GM19463 (cell line): ENCODE measurements around the gene OR5AK2.
"Not testable (repeated sequence)": the region's sequence is repeated elsewhere in the genome, so short reads cannot be mapped to it uniquely, and the experiment has no call there.

ENCODE experiments used
- ATAC-seq: cut with Tn5 transposase; IDR thresholded peaks from one replicate; pipeline ENCODE4 v1.9.1; 2021; ENCODE audit warnings: mild to moderate bottlenecking, moderate library complexity; ENCODE audit not compliant: unreplicated experiment

Gene OR5AK2, protein sequence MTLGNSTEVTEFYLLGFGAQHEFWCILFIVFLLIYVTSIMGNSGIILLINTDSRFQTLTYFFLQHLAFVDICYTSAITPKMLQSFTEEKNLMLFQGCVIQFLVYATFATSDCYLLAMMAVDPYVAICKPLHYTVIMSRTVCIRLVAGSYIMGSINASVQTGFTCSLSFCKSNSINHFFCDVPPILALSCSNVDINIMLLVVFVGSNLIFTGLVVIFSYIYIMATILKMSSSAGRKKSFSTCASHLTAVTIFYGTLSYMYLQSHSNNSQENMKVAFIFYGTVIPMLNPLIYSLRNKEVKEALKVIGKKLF

DNA sequence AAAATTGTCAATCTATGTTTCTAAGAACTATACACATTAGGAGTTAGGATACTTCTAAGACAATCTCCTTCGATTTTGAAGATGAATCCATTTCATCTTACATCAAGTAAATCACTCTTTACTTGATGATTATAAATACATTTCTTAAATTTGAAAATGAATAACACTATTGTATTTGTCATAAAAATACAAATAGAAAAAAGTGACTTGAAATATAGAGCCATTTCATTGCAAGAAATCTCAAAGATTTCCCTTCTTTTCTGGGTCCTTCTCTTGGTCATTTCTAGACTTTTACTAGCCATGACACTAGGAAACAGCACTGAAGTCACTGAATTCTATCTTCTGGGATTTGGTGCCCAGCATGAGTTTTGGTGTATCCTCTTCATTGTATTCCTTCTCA is at the start of gene OR5AK2:
OR5AK2 (plus strand) TSS at position 301 of the 400 bp plus-strand sequence; CDS start at position 301, 0 bp downstream.
- no peak for ATAC-seq

DNA sequence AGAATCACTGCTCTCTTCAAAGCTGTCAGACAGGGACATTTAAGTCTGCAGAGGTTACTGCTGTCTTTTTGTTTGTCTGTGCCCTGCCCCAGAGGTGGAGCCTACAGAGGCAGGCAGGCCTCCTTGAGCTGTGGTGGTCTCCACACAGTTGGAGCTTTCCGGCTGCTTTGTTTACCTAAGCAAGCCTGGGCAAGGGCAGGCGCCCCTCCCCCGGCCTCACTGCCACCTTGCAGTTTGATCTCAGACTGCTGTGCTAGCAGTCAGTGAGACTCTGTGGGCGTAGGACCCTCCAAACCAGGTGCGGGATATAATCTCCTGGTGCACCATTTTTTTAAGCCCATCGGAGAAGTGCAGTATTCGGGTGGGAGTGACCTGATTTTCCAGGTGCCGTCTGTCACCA is 43.2 kb upstream of the OR5AK2 start:
- ATAC-seq: not testable (repeated sequence)

DNA sequence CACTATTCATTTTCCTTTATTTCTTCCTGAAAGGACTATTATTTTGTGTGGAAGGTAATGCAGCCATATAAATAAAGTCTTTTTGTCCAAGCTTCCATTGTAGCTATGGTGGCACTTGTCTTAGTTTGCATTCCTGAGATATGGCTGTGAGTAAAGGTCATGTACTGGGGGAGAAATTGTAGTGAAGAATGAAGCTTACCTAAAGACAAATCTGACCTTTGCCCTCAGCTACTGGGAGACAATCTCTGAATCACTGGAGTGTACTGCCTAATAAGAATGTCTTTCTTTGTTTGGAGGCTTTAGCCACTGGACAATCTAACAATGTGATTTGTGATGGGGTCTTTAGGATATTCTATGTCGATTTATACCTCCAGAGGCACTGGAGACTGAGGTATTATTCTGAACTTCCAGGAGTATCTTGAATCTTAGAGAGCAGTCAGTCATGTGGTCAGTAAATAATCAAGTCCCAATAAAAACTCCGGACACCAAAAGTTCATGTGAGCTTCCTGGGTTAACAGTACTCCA is 39.7 kb upstream of the OR5AK2 start:
- ATAC-seq: no peak

DNA sequence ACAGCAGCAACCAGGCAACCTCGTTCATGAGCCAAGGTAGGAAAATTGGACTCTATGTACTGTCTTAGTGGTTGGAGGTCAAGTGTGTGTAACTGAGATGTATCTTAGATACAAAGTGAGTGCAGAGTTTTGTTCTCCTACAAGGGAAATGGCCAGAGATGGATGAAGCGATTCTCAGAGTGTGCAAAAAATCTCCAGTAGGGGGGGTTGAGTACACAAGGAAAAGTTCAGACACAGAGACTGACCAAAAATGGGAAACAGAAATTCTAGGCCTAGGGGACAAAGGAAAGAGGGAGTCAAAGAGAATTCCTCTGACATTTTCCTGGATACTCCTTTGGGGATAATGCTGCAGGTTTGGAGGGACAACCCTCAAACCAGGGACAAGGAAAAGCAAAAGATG is 38.2 kb upstream of the OR5AK2 start:
- ATAC-seq: no peak

DNA sequence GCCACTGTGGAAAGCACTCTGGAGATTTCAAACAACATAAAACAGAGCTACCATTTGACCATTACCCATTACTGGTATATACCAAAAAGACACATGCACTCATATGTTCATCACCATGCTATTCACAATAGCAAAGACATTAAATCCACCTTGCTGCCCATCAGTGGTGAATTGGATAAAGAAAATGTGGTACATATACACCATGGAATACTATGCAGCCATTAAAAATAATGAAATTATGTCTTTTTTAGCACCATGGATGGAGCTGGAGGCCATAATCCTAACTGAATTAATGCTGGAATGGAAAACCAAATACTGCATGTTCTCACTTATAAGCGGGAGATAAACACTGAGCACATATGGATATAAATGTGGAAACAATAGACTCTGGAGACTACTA is 34.8 kb upstream of the OR5AK2 start:
- ATAC-seq: not testable (repeated sequence)

DNA sequence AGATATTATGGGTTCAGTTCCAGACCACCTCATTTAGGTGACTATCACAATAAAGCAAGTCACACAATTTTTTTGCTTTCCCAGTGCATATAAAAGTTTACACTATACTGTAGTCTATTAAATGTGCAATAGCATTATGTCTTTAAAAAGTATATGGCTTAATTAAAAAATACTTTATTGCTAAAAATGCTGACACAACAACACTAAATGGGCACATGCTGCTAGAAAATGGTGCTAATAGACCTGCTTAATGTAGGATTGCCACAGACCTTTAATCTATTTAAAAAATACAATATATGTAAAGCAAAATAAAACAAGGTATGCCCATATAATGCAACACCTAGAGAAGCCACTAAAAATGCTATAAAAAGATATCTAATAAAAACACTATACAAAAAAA is 27.1 kb upstream of the OR5AK2 start:
- ATAC-seq: no peak

DNA sequence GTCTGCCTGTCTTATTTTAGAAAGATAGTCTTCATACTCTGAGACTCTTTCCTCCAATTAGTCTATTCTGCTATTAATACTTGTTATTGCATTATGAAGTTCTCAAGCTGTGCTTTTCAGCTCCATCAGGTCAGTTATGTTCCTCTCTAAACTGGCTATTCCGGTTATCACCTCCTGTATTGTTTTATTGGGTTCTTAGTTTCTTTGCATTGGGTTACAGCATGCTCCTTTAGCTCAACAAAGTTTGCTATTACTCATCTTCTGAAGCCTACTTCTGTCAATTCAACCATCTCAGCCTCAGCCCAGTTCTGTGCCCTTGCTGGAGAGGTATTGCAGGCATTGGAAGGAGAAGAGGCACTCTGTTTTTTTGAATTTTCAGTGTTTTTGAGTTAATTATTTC is 21.0 kb upstream of the OR5AK2 start:
- no peak for ATAC-seq

DNA sequence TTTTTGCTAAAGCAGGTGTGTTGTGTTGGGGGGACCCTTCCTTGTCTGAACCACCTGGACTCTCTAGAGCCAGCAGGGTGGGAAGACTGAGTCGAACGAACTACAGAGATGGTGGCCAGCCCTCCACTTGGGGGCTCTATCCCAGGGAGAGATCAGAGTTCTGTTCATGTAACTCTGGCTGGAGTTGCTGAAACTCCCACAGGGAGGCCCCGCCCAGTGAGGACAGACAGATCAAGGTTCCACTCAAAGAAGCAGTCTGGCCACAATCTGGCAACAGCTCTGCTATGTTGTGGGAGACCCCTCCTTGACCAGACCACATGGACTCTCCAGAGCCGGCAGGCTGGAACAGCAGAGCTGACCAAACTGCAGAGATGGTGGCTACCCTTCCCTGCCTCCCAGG is 20.2 kb upstream of the OR5AK2 start:
- ATAC-seq: no peak

DNA sequence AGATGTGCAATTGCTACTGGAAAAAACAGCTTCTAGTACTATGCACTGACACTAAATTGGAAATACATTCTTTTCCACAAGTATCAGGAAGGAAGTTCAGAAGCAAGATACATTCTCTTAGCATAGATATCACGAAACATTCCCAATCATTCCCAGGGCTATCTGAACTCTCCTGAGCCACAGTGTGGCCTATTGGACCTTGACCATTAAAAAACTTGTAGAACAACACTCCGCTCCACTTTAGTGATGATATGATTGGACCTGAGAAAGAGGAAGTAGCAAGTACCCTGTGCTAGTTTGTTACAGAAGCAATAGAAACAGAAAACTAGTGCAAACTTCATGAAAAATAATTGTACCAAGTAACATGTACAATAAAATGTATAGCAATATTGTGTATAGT is 11.4 kb upstream of the OR5AK2 start:
- no peak for ATAC-seq

DNA sequence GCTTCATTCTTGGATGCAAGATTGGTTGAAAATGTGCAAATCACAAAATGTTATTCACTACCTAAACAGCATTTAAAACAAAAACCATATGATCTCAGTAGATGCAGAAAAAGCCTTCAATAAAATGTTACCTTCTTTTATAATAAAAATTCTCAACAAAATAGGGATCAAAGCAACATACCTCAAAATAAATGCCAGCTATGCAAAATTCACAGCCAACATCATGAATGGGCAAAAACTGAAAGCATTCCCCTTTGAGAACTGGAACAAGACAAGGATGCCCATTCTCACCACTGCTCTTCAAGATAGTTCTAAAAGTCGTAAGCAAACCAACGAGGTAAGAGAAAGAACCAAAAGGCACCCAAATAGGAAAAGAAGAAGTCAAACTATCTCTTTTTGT is 2.0 kb downstream of the OR5AK2 start:
- no peak for ATAC-seq

DNA sequence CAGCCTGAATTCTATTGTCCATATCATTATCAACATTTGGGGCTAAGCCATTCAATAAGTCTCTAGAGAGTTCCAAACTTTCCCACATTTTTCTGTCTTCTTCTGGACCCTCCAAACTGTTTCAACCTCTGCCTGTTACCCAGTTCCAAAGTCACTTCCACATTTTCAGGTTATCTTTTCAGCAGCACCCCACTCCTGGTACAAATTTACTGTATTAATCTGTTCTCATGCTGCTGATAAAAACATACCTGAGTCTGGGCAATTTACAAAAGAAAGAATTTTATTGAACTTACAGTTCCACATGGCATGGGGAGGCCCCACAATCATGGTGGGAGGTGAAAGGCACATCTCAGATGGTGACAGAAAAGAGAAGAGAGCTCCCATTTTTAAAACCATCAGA is 5.8 kb downstream of the OR5AK2 start:
- ATAC-seq: no peak

DNA sequence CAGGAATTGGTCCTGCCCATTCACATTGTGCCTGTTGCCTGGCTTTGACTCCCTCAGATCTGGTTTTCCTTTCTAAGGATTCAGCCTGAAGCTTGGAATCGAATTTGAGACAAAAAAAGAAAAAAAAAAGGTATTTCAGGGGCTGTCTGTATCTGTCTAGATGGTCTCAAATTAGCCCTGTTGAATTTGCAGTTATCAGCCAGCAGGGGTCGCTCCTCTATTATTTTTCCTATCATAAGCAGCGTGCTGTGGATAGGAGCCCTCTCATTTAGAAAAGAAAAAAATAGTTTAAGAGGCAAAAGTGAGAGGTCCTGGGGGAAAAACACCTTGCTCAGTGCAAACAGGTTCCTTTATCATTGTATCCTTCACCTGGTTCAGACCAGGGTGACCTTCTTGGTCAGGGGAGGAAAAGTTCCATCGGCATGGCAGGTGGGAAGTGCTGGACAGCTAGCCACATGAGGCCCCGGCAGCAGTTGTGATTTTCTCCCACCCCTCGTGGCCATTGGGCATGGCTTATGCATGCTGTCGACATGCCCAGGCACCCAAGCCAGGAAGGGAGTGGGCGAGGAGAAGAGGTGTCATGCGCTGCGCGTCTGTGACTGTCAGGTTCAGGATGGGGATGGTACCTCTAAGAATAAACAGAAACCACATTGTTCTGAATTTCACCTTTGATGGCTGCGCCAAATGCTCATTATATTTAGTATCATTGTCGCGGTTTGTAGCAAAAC is 13.1 kb downstream of the OR5AK2 start:
- no peak for ATAC-seq

DNA sequence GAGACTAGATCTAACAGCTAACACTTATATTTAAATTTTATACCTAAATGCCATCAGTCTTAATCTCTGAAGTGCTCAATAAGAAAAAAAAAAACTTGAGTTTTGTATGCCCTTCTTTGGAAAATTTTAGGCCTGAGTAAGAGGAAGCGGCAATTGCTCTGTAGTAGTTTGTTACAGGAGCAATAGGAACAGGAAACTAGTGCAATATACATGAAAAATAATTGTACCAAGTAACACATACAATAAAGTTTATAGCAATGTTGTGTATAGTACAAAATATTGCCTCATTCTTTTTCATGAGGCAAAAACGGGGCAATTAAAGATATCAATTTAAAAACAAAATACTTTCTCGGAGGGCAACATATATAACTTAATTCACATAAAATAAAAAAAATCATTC is 19.7 kb downstream of the OR5AK2 start:
- no peak for ATAC-seq

DNA sequence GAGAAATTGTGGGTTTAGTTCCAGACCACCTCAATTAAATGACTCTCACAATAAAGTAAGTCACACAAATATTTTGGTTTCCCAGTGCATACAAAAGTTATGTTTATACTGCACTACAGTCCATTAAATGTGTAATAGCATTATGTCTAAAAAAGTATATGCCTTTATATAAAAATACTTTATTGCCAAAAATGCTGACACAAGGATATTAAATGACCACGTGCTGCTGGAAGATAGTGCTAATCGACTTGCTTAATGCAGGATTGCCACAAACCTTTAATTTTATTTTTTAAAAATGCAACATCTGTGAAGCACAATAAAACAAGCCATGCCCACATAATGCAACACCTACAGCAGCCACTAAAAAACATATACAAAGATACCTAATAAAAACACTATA is 27.0 kb downstream of the OR5AK2 start:
- ATAC-seq: no peak

DNA sequence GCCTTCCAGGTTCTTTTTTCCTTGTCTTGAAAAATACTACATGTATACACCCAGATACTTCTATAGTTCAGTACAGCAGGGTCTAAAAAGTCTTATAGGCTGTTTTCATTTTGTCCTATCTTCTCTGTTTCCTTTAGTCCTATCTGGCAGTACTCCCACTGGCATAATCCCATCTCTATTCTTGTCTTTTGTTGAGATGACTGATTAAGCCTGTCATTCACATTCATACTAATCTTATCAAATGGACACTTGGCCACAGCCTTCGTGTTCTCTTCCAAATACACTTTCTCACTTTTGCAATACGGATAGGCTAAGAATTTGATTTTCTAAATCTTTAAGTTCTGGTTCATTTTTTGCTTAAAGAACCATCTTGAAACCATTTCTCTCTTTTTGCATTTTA is 42.8 kb downstream of the OR5AK2 start:
- ATAC-seq: no peak
